Liver (tissue), 3 donors: ENCODE results near the gene IGF2BP1.

Source experiments
- CTCF ChIP-seq: fragments of 150-350 bp; IDR thresholded peaks from 2 replicates; pipeline ENCODE4 v1.5.1; 2017; ENCODE audit warnings: improper control_type of control experiment, low read depth, low read length; ENCODE audit not compliant: missing input control
- RAD21 ChIP-seq, 2 donors: IDR thresholded peaks; 2 replicates each; pipeline ENCODE4 v1.6.1; 2016; ENCODE audit warnings: antibody characterized with exemption in 2 of 2, mild to moderate bottlenecking in 2 of 2
- REST ChIP-seq: IDR thresholded peaks from 2 replicates; pipeline ENCODE4 v1.6.1; 2016; ENCODE audit warnings: antibody characterized with exemption, mild to moderate bottlenecking
- YY1 ChIP-seq: IDR thresholded peaks from 2 replicates; pipeline ENCODE4 v1.6.1; 2016; ENCODE audit warnings: antibody characterized with exemption, mild to moderate bottlenecking
- donor health status: healthy.
- donor health status: healthy.

- TF ChIP-seq YY1: no peak
- TF ChIP-seq REST: no peak
- no peak for TF ChIP-seq CTCF
- no peak for TF ChIP-seq RAD21 (IDR thresholded peaks at IDR 0.05)
Measured at GRCh38 chr17:48992444-48992843, 4.7 kb upstream of the IGF2BP1 start.
